Astrocyte of the spinal cord (primary cell): ENCODE measurements around the gene PPP2R1B.

Experiments
- DNase-seq: peaks from one replicate; pipeline ENCODE4 v3.0.0; 2011; ENCODE audit warnings: low read depth, low spot score
- H3K4me3 ChIP-seq: 2 replicates; pipeline ENCODE4 v1.5.1; 2011; ENCODE audit warnings: low read depth, mild to moderate bottlenecking, low read length, moderate library complexity
- CTCF ChIP-seq: IDR thresholded peaks from 2 replicates; pipeline ENCODE4 v1.5.1; 2012; ENCODE audit warnings: low read depth, mild to moderate bottlenecking, low read length, inconsistent platforms
- in situ Hi-C: cut with HindIII; loops from 2 replicates; pipeline ENCODE4 v1.10.0; 2017; ENCODE audit warnings: low sequenced_read_pairs

Gene PPP2R1B

DNA sequence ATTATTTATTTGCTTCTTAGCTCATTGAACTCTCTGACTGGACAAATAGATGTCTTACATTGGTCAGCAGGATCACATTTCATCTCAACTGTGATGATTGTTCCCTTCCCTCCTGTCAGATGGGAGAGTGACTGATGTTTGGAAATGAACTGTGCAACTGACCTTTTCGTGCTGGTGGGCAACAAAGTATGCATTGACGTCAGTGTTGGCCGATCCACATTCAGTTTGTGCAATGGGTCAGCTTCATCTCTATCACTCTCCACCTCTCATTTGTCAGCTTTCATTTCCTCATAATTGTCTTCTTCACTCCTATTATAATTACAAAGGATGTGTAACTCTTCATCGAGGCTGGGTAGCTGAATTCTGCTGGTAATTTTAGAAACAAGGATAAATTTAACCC, 71.3 kb downstream of the PPP2R1B start:
- in situ Hi-C loops, result no loop called here
- H3K4me3 ChIP-seq, result no peak overlapping the region
- no peak for TF ChIP-seq CTCF
- peak; percentile 90 for DNase-seq

- in situ Hi-C loops, result no loop called here
- TF ChIP-seq CTCF, result no peak
These were observed 72.8 kb downstream of the PPP2R1B start for GRCh38 chr11:111693224-111693937.

DNA sequence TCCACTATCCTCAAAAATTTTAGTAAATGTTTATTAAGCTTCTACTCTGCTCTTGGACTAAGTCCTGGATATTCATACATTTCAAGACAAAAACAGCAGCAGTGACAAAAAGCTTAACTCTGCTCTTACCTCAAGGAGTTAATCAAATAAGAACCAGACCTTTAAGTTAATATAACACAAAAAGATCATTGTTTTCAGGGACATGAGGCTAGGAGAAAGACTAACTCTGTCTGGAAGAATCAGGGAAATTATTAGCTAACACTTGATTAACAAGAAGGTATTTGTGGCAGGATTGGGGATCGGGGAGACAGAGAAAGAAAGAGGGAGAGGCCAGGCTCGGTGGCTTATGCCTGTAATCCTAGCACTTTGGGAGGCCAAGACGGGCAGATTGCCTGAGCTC, 74.4 kb downstream of the PPP2R1B start:
- no peak for TF ChIP-seq CTCF
- H3K4me3 ChIP-seq, result no peak overlapping the region
- in situ Hi-C loops, result no loop called here
- DNase-seq, result no peak

More at GRCh38 chr11:111693224-111693937, 72.8 kb downstream of the PPP2R1B start:
- no peak for DNase-seq
- H3K4me3 ChIP-seq, result no peak overlapping the region

GRCh38 chr11:111691176-111691575, 75.0 kb downstream of the PPP2R1B start:
- in situ Hi-C loops, result no loop called here
- H3K4me3 ChIP-seq, result no peak overlapping the region
- no peak for DNase-seq
- TF ChIP-seq CTCF, result no peak

- no peak for TF ChIP-seq CTCF
- in situ Hi-C loops, result no loop called here
- no peak for DNase-seq
- H3K4me3 ChIP-seq, result no peak overlapping the region
These were observed 78.2 kb downstream of the PPP2R1B start for GRCh38 chr11:111688013-111688412.

GRCh38 chr11:111684251-111684650, 81.9 kb downstream of the PPP2R1B start:
- no peak for TF ChIP-seq CTCF
- in situ Hi-C loops, result no loop called here
- H3K4me3 ChIP-seq, result no peak overlapping the region
- DNase-seq, result no peak
